OCI-LY7 (cell line): ENCODE results near the gene SOAT1. TPM values are rescaled to one million over a fixed set of nuclear protein-coding genes. Genes with fewer than 3 reads are reported as not detected.
"Not testable (repeated sequence)": the region's sequence is repeated elsewhere in the genome, so short reads cannot be mapped to it uniquely, and the experiment has no call there.

Experiments used
- BruUV-seq: library from RNA; stranded (reverse); fragments of 400-500 nt; replicated peaks from 2 replicates; lab custom pipeline; 2021; lab: Mats Ljungman, UMichigan
- CTCF ChIA-PET: fragments of 300-600 bp; sonication (Branson Sonifier 250); formaldehyde crosslinking; loops from one replicate; lab custom pipeline; 2022; ENCODE audit warnings: antibody characterized with exemption; ENCODE audit not compliant: unreplicated experiment; lab: Charles Lee
- POLR2A ChIA-PET: fragments of 300-600 bp; sonication (Branson Sonifier 250); formaldehyde crosslinking; loops from one replicate; lab custom pipeline; 2022; ENCODE audit warnings: antibody characterized with exemption; lab: Charles Lee
- DNase-seq: peaks from one replicate; pipeline ENCODE4 v3.0.0-alpha.2; 2015; ENCODE audit warnings: low spot score
- H2AFZ ChIP-seq: fragments of 200-600 bp; sonication (generic), shearing (Covaris generic); 2 replicates; pipeline ENCODE4 v1.6.1; 2014; ENCODE audit warnings: mild to moderate bottlenecking, antibody characterized with exemption, low read length, moderate library complexity
- H3K27ac ChIP-seq: fragments of 200-600 bp; sonication (generic); 2 replicates; pipeline ENCODE4 v1.5.1; 2014; ENCODE audit warnings: mixed run types, low read depth, mild to moderate bottlenecking, moderate library complexity, low read length, inconsistent platforms; ENCODE audit not compliant: poor library complexity, severe bottlenecking
- H3K36me3 ChIP-seq: fragments of 200-600 bp; sonication (generic); 2 replicates; pipeline ENCODE4 v1.6.1; 2014; ENCODE audit warnings: mild to moderate bottlenecking, antibody characterized with exemption, low read length, moderate library complexity, mixed read lengths; ENCODE audit not compliant: insufficient read depth
- H3K4me1 ChIP-seq: fragments of 200-600 bp; sonication (generic); 2 replicates; pipeline ENCODE4 v1.5.1; 2014; ENCODE audit warnings: mild to moderate bottlenecking, low read length; ENCODE audit not compliant: insufficient read depth, poor library complexity, severe bottlenecking
- H3K4me2 ChIP-seq: fragments of 200-600 bp; sonication (generic); 2 replicates; pipeline ENCODE4 v1.6.1; 2014; ENCODE audit warnings: mild to moderate bottlenecking, low read length
- H3K4me3 ChIP-seq: fragments of 200-600 bp; sonication (generic); 2 replicates; pipeline ENCODE4 v1.5.1; 2014; ENCODE audit warnings: mild to moderate bottlenecking, low read depth, low read length; ENCODE audit not compliant: poor library complexity, severe bottlenecking
- H3K79me2 ChIP-seq: fragments of 200-600 bp; sonication (generic); 2 replicates; pipeline ENCODE4 v1.6.1; 2016; ENCODE audit warnings: low read depth, mild to moderate bottlenecking, low read length, moderate library complexity, mixed read lengths; ENCODE audit not compliant: insufficient read depth
- H3K9me2 ChIP-seq: fragments of 200-600 bp; sonication (generic); 2 replicates; pipeline ENCODE4 v1.6.1; 2016; ENCODE audit warnings: mild to moderate bottlenecking, low read length, mixed read lengths; ENCODE audit not compliant: insufficient read depth
- H3K9me3 ChIP-seq: fragments of 200-600 bp; sonication (generic); 2 replicates; pipeline ENCODE4 v1.6.1; 2014; ENCODE audit warnings: mild to moderate bottlenecking, mixed run types, low read length, mixed read lengths
- H4K20me1 ChIP-seq: fragments of 200-600 bp; sonication (generic); 2 replicates; pipeline ENCODE4 v1.6.1; 2014; ENCODE audit warnings: mild to moderate bottlenecking, antibody characterized with exemption, low read length, moderate library complexity, mixed read lengths; ENCODE audit not compliant: insufficient read depth
- EZH2phosphoT487 ChIP-seq: fragments of 200-600 bp; sonication (generic); IDR thresholded peaks from 2 replicates; pipeline ENCODE4 v1.6.1; 2018; ENCODE audit warnings: low read depth, borderline replicate concordance, mild to moderate bottlenecking, mixed run types, antibody characterized with exemption, low read length, moderate library complexity, mixed read lengths
- intact Hi-C: fragments of 100-400 bp; cut with micrococcal nuclease; formaldehyde crosslinking; loops from one replicate; pipeline ENCODE4 v1.10.0; 2022; ENCODE audit not compliant: unreplicated experiment
- total RNA-seq, 2 experiments: library from RNA; depleted of rRNA in 1 of 2; stranded (reverse); fragments of >200 nt in 1 of 2; shearing (Covaris generic) in 1 of 2; gene quantifications; 2 replicates each; pipeline ENCODE4 v1.2.3, GENCODE V29; 2014 to 2022
- TF ChIP-seq, protein P1 (sequence below): fragments of 200-600 bp; sonication (generic); conservative IDR thresholded peaks from 2 replicates; pipeline ENCODE4 v1.5.1; 2014; ENCODE audit warnings: mild to moderate bottlenecking, antibody characterized with exemption, low read length, moderate library complexity, mixed read lengths

SOAT1 gene
- total RNA-seq, 2 experiments from 2014 or later = 8.7 to 34.0 TPM

DNA sequence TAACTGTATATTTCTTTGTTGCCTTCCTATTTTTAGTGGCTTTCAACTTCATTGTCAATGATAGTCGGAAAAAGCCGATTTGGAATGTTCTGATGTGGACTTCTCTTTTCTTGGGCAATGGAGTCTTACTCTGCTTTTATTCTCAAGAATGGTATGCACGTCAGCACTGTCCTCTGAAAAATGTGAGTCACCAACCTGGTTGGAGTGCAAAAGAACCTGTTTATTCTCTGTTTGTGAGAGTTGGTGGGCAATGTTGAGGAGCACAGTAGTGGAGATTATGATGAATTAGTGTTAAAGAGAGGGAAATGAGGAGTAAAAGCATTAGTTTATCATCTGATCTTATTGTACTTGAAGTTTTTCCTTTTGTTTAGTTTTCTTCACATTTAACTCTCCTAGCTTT is 57.7 kb downstream of the SOAT1 start:
- Histone ChIP-seq H3K4me2 (no peak overlapping the region), H3K4me1 (no peaks in the 10 kb centered on the region), H3K9me3 (no peaks in the 10 kb centered on the region), H2AFZ (no peak overlapping the region), H3K9me2 (no peaks in the 10 kb centered on the region), H3K79me2 (no peaks in the 10 kb centered on the region), H3K27ac (no peak overlapping the region), H4K20me1 (no peaks in the 10 kb centered on the region), H3K36me3 (peaks cover 72% of the 10 kb centered on the region), H3K4me3 (no peak overlapping the region)
- CTCF ChIA-PET = no interaction called here
- intact Hi-C loops = no loop called here
- no TSS peak for BruUV-seq
- no peak for DNase-seq
- POLR2A ChIA-PET = interaction anchor here (0.6 to 0.7 kb wide), 3 partner anchors 67 to 333 kb away, joined by 3 to 9 read pairs (median 4); no protein-coding TSS in a partner anchor
- TF ChIP-seq, protein P1, sequence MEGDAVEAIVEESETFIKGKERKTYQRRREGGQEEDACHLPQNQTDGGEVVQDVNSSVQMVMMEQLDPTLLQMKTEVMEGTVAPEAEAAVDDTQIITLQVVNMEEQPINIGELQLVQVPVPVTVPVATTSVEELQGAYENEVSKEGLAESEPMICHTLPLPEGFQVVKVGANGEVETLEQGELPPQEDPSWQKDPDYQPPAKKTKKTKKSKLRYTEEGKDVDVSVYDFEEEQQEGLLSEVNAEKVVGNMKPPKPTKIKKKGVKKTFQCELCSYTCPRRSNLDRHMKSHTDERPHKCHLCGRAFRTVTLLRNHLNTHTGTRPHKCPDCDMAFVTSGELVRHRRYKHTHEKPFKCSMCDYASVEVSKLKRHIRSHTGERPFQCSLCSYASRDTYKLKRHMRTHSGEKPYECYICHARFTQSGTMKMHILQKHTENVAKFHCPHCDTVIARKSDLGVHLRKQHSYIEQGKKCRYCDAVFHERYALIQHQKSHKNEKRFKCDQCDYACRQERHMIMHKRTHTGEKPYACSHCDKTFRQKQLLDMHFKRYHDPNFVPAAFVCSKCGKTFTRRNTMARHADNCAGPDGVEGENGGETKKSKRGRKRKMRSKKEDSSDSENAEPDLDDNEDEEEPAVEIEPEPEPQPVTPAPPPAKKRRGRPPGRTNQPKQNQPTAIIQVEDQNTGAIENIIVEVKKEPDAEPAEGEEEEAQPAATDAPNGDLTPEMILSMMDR = no peak
- no peak for TF ChIP-seq EZH2phosphoT487

DNA sequence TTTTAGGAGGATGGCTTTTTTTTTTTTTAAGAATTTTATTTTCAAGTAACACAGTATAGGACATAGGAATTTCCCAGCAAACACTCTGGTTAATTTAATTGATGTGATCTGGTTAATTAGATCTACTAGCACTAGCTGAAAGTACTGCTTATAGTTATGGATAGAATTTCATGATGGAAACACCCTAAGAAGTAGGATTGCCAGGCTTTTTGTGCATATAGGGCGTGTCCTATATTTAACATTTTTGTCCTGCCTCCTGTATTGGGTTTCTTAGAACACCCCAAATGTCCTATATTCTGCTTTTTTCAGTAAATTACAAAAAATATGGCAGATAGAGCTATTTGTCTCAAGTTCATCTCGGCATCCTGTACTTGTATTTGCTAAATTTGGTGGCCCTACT is 58.6 kb downstream of the SOAT1 start:
- TF ChIP-seq EZH2phosphoT487 = no peak
- BruUV-seq = no TSS peak
- intact Hi-C loops = no loop called here
- H3K4me3 ChIP-seq = no peak overlapping the region
- H3K79me2 ChIP-seq = no peaks in the 10 kb centered on the region
- H3K4me2 ChIP-seq = no peak overlapping the region
- ChIA-PET CTCF (no interaction called here), POLR2A (interaction anchor here (0.6 to 1.2 kb wide), 4 partner anchors 145 to 334 kb away, joined by 3 to 4 read pairs (median 4); no protein-coding TSS in a partner anchor)
- no peak for DNase-seq
- H3K27ac ChIP-seq = no peak overlapping the region
- peaks cover 67% of the 10 kb centered on the region for H3K36me3 ChIP-seq
- no peak overlapping the region for H2AFZ ChIP-seq
- no peaks in the 10 kb centered on the region for H3K4me1 ChIP-seq
- H3K9me2 ChIP-seq = no peaks in the 10 kb centered on the region
- no peaks in the 10 kb centered on the region for H3K9me3 ChIP-seq
- H4K20me1 ChIP-seq = no peaks in the 10 kb centered on the region

DNA sequence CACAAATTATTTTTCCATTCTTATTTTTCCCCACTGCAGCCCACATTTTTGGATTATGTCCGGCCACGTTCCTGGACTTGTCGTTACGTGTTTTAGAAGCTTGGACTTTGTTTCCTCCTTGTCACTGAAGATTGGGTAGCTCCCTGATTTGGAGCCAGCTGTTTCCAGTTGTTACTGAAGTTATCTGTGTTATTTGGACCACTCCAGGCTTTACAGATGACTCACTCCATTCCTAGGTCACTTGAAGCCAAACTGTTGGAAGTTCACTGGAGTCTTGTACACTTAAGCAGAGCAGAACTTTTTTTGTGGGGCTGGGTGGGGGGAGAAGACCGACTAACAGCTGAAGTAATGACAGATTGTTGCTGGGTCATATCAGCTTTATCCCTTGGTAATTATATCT is 59.9 kb downstream of the SOAT1 start:
- intact Hi-C loops = no loop called here
- Histone ChIP-seq H3K79me2 (no peaks in the 10 kb centered on the region), H3K4me3 (no peak overlapping the region), H4K20me1 (no peaks in the 10 kb centered on the region), H3K9me2 (no peaks in the 10 kb centered on the region), H3K36me3 (peaks cover 57% of the 10 kb centered on the region), H3K9me3 (no peaks in the 10 kb centered on the region), H2AFZ (no peak overlapping the region), H3K4me1 (no peaks in the 10 kb centered on the region), H3K4me2 (no peak overlapping the region), H3K27ac (no peak overlapping the region)
- ChIA-PET CTCF (no interaction called here), POLR2A (interaction anchor here (1.0 kb wide), 2 partner anchors 12 to 144 kb away, joined by 3 to 4 read pairs; partner anchors contain the start of gene AXDND1)
- no peak for DNase-seq
- no peak for TF ChIP-seq EZH2phosphoT487
- TF ChIP-seq, protein P1 = no peak
- no TSS peak for BruUV-seq

DNA sequence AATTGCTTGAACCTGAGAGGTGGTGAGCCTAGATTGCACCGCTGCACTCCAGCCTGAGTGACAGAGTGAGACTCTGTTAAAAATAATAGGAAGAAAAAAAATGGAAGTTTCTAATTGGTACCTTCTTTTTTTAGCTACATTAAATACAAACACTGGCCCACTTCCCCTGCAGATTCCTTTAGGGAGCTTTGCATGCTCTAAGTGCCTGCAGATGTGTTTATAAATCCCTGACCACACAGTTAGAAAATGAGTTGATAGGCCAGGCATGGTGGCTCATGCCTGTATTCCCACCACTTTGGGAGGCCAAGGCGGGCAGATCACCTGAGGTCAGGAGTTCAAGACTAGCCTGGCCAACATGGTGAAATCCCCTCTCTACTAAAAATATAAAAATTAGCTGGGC is 68.0 kb downstream of the SOAT1 start:
- not testable (repeated sequence) for H4K20me1 ChIP-seq
- POLR2A ChIA-PET = interaction anchor here (0.7 kb wide), 1 partner anchor 223 kb away, joined by 3 read pairs; no protein-coding TSS in a partner anchor

More for the DNA sequence above, 68.0 kb downstream of the SOAT1 start:
- H2AFZ ChIP-seq, H3K79me2 ChIP-seq, H3K27ac ChIP-seq, H3K4me2 ChIP-seq, H3K9me3 ChIP-seq, DNase-seq, CTCF ChIA-PET, BruUV-seq, H3K4me3 ChIP-seq, H3K36me3 ChIP-seq, H3K9me2 ChIP-seq: not testable (repeated sequence)
- peaks cover 11% of the 10 kb centered on the region for H3K4me1 ChIP-seq
- intact Hi-C loops = loop anchor here (10.0 kb wide), 1 partner anchor 107 kb away; no protein-coding TSS in a partner anchor
